Fibroblast of skin of right biceps (primary cell): ENCODE measurements around the gene SPNS2.

Experiments used
- DNase-seq: peaks from one replicate; pipeline ENCODE4 v3.0.0-alpha.2; 2013

SPNS2 gene, protein sequence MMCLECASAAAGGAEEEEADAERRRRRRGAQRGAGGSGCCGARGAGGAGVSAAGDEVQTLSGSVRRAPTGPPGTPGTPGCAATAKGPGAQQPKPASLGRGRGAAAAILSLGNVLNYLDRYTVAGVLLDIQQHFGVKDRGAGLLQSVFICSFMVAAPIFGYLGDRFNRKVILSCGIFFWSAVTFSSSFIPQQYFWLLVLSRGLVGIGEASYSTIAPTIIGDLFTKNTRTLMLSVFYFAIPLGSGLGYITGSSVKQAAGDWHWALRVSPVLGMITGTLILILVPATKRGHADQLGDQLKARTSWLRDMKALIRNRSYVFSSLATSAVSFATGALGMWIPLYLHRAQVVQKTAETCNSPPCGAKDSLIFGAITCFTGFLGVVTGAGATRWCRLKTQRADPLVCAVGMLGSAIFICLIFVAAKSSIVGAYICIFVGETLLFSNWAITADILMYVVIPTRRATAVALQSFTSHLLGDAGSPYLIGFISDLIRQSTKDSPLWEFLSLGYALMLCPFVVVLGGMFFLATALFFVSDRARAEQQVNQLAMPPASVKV

DNA sequence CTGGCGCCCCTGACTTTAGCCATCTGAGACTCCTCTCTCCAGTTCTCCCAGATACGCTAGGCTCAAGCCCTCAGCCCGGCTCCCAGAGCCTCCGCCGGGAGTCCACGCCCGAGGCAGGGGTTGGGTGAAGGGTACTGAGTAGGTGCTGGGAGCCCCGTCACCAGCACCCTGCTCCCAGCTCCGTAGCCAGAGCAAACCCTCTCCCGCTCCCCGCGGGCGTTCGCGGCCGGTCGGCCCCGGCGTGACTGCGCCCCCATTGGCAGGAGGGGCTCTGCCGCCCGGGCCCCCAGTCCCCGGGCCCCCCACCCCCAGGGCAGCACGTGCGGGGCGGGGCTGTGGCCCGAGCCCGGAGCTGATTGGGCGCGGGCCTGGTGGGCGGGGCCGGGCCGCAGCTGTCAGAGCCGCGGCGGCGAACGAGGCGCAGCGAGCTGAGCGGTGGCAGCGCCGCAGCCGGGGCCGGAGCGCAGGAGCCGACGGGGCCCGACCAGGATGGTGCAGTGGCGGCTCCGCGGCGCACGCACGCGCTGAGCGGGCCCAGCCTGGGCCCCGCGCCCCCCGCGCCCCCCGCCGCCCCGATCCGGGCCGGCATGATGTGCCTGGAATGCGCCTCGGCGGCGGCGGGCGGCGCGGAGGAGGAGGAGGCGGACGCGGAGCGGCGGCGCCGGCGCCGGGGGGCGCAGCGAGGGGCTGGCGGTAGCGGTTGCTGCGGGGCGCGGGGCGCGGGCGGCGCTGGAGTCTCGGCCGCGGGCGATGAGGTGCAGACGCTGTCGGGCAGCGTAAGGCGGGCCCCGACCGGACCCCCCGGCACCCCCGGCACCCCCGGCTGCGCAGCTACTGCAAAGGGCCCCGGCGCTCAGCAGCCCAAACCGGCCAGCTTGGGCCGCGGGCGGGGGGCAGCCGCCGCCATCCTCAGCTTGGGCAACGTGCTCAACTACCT is at the start of gene SPNS2:
SPNS2 (plus strand) TSS at position 421 of the 937 bp plus-strand sequence; CDS start at position 588, 167 bp downstream.
- peak; percentile 44 for DNase-seq

DNA sequence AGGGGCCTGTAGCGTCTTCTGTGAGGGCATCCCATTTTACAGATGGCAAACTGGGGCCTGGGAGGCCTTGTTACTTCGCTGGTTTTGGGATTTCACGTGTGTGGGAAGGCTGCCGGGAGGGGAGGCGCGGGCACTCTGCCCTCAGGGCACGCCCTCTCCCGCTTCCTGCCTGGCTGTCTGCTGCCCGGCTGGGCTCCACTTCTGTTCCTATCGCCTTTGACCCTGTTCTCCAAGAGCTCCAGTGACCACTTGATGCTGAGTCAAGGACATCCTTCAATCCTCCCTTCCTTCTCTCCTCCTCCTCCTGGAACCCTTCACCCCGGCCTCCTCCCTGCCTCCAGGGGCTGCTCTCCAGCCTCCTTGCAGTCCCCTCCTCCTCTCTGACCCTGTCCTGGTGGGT is 48.9 kb upstream of the SPNS2 start:
- no peak for DNase-seq

DNA sequence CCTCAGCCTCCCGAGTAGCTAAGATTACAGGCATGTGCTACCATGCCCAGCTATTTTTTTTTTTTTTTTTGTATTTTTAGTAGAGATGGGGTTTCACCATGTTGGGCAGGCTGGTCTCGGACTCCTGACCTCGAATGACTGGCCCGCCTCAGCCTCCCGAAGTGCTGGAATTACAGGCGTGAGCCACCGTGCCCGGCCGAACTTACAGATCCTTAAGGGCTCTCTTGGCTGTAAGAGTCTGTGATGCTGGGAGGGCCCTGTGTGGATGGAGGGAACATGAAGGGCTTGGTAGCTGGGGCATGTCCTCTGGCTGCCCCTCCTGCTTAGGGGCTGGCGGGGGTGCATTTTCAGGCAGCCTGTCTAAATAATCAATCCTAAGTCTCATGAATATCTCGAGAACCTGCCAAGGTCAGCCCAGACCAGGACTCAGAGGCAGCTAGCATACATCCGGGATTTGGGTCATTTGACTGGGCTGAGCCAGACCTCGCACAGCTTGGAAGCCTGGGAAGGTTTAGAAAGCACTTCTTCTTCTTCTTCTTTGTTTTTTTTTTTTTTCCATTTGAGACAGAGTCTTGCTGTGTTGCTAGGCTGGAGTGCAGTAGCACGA is 47.9 kb upstream of the SPNS2 start:
- DNase-seq: no peak

DNA sequence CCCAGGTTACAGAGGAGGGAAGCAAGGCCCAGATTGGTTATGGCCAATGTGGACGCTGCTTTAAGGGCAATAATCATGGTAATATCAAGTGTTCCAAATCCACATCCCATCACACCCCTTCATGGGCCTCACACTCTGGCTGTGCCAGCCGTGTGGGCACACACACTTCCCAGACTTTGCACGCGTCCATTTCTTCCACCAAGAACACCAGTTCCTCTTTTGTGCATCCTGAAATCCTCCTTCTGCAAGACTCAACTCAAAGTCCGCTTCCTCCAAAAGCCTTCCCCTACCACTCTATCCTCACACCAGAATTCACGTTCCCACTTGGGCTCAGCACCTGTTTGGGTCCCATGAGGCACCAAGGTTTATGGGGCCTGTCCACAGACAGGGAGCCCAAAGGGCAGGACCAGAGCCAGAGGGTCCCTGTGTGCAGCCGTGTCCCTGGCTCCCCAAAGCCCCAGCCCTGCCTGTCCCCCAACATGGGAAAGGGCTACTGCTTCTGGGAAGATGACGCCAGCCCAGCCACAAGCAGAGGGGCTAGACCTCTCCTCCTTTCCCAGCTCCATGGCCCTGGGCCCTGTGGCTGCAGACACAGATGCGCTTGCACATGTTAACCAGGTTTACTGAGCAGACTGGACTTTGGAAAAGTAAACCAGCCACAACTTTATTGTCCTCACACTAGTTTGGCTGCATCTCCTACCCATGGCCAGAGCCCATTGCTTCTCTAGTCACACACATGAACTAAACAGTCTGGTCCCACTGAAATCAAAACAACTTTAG is 44.7 kb upstream of the SPNS2 start:
- no peak for DNase-seq

DNA sequence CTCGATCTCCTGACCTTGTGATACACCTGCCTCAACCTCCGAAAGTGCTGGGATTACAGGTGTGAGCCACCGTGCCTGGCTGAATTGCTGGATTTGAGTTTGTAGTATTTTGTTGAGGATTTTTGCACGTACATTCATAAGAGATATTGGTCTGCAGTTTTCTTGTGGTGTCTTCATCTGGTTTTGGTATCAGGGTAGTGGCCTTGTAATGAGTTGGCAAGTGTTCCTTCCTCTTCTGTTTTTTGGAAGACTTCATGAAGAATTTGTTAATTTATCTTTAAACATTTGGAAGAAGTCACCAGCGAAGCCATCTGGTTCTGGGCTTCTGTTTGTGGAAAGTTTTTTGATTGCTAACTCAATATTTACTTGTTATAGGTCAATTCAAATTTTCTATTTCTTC is 38.0 kb upstream of the SPNS2 start:
- no peak for DNase-seq

DNA sequence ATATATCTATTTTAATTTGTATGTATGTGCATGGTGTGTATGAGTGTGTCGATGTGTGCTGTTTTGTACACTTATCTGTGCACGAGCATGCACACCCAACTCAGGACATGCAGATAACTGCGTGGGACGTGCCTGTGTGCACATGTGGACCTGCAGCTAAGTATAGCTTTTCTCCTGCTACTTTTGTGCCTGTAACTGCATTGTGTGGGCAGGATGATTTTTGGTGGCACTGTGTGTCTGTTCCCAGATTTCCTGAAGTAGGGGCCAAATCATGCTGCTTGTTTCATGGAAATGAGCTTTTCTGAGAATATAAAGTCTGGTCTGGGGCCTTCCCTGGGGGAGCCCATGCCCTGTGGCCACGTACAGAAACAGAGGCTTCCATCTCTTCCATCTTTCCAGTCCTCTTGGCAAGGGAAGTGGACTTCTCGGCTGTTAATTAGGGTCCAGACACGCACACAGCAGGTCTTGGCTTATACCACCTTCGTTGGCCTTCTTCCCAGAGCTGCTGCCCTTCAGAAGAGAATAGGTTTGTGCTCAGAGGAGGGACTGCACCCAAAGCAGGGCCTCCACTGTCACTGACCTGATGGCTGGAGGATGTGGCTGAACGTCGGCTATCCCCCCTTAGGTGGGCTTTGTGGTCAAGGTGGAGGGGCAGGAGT is 34.7 kb upstream of the SPNS2 start:
- no peak for DNase-seq

DNA sequence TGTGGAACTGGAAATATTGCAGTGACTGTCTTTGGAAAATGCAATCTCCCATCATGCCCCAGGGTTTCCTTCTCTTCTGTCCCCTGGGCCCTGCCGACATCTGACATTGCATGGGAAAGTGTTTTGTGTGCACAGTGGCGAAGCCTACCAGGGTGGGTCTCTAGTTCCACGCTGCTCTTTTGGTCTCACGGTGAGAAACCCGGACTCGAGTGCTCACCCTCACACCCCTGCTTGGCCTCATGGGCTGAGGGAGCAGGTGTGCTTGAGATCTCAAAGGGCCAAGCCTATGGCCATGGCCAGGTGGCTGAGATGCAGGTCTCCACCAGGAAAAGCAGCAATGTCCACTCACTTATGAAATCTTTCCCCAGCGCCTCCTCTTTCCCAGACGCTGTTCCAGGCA is 32.9 kb upstream of the SPNS2 start:
- no peak for DNase-seq

DNA sequence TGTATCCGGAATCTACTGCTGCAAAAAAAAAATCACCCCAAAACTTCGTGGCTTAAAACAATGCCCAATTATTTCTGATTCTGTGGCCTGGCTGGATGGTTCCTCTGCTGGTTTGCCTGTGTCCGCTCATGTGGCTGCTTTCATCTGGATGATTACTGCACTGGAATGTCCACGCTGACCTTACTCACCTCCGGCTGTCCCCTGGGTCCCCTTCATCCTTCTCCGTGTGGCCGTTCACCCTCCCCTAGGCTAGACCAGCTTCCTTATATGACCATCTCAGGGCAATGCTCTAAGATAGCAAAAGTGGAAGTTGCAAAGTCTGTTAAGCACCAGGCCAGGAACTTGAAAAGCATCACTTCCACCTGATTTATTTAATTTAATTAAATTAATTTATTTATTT is 31.4 kb upstream of the SPNS2 start:
- no peak for DNase-seq

DNA sequence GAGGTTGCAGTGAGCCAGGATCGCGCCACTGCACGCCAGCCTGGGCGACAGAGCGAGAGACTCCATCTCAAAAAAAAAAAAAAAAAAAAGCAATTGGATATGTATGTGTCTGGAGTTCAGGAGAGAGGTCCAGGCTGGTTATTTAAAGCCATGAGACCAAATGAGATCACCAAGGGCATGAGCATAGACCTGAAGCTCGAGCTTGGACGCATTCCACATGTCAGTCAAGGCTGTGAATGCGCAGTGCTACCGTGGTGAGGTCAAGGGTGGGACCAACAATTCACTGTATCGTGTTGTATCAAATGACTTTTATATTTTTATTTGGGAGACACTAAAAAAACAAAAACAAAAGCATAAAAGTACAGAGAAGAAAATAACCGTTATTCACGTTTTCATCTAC is 29.1 kb upstream of the SPNS2 start:
- DNase-seq: no peak

DNA sequence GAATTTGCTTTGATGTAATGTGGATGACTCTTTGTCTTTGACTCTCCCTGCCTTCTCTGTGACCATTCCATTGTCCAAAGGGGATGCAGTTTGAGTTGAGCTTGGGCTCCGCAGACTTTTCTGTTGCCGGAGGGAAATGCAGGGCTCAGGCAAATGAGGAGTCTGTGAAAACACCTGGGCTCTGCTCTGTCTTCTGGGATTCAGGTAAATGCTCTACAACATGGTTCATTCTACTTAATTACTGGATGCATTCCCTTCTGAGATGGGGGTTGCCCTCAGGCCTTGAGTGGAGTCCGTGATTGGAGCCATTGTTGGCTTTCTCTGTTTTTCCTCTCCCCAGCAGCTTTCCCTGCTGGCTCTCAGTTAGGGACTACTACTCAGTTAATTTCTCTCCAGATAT is 26.4 kb upstream of the SPNS2 start:
- no peak for DNase-seq

DNA sequence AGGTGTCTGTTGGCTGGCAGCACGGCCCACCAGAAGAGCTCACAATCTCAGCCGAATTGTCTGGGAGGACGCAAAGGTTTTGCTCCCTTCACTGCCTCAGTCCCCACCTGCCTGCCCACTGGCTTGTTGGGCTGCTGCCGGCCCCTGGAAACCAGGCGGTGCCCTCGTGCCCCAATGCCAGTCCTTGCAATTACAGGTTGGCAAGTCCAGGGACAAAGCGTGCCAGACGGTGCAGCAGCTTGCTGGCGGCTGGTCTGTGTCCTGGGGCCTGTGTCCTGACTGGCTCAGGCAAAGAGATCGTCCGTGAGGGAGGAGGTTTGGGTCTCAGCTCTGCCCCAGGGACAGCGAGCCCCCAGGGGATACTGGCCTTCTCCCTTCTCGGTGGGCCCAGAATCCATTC is 24.6 kb upstream of the SPNS2 start:
- DNase-seq: no peak

DNA sequence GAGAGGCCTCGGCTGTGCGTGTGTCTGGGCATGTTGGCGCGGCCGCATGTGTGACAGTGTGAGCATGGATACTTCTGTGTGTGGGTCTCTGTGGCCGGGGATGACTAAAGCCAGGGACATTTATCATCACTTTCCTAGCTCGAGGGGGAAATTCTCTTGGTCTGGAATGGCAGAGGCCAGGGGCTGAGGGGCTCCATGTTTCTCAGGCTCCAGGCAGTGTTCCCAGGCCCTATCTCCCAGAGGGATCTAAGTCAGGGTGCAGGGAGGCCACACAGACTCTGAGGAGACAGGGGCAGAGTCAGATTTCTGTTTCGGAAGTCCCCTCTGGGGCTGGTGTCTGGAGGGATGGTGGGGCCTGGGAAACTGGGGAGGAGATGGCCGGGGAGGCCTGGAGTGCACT is 23.7 kb upstream of the SPNS2 start:
- no peak for DNase-seq

DNA sequence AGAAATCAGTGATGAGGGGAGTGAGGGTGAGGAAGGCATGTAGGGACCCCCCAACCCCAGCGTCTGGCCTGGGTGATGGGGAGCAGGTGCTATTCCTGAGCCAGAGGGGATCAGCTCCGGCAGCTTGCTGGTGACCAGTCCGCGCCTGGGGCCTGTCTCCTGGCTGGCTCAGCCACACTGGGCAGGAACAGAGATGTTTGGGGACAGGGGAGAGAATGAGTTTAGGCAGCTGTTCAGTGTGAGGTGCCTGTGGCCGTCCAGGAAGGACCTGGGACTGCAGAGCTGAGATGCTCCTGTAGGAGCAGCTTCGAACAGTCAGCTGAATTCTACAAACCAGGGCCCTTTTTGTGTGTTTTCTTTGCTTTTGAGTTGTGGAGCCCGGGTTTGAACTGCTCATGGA is 23.2 kb upstream of the SPNS2 start:
- no peak for DNase-seq

DNA sequence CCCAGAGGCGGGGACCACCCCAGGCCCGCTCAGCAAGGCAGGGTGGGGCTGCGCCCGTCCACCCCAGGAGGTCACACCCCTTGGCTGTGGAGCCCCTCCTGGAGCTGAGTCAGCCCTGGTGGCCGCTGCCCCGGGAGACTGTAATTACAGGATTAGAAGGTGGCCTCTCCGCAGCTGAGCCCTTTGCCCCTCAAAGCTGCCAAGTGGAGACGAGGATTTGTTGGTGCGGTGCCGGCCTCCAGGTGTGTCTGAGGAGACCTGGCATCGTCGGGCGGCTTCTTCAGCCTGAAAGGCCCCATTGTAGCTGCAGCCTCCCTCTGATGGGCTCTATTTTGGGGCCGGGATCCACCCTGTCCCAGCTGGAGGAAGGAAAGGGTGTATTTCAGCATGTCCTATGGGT is 22.7 kb upstream of the SPNS2 start:
- DNase-seq: no peak

DNA sequence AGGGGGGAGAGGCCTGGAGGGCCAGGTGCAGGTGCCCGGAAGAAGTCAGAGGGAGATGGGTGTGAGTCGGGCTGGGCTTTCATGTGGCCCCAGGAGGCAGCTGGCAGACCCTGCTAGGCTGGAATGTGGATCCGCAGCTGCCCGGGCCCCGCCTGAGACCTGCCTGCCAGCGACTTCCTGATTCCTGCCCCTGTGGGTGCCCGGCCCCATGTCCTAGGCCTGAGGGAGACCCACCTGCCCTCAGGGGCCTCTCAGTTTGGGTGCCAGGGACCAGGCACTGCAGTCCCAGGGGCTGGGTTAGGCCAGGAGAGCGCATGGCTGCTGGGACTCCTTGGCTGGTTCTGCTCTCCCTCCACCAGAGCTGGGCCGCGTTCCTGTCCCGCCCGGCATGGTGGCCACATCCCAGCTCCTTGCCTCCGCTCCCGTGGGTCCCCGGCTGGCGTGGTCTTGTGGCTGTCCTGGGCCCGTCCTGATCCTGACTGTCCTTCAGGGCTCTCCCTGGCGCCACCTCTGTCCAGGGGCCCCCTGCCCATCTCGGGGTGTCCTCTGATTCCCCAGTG is 22.1 kb upstream of the SPNS2 start:
- no peak for DNase-seq

DNA sequence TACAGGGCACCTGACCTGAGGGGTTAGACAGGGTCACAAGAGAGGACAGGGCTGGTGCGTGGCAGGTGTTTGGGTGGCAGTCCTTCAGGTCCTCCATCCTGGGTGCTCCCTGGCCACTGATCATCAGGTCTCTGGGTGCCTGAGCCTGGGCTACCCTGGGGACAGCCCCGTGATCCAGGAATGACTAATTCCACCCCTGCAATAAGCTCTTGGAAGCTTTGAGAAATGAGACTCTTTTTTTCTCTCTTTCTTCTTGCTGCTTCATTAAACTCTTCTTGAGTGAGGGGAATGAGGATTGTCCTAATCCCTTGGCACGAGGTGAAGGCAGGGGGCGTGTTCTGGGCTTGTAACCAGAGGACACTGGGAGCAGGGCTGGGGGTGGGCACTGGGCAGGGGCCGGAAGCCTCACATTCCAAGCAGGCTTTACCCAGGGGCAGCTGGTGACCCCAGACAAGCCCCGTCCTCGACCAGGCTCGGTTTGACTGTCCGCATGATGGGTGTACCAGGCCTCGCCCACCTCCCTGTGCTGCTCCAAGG is 21.4 kb upstream of the SPNS2 start:
- DNase-seq: no peak

DNA sequence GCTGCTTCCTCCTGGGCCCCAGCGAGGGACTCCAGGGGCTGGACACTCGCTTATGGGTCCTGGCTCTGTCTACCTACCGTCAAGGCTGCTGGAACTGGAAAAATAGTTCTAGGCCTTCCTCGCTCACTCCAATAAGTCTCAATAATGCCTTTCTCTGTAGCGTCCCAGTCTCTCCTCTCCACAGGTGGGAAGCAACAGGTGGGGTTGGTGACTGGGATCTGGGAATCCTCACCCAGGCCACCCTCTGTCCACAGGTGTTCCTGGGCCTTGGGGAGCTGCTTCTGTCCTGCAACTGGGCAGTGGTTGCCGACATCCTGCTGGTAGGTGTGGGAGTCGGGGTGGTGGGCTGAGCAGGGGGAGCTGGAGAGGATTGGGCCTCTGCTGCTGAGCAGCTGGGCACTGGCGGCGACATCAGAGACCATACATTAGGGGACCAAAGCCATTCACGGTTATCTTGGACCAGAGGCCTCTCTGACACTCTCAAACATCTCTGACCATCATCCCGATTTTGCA is 20.3 kb upstream of the SPNS2 start:
- no peak for DNase-seq

DNA sequence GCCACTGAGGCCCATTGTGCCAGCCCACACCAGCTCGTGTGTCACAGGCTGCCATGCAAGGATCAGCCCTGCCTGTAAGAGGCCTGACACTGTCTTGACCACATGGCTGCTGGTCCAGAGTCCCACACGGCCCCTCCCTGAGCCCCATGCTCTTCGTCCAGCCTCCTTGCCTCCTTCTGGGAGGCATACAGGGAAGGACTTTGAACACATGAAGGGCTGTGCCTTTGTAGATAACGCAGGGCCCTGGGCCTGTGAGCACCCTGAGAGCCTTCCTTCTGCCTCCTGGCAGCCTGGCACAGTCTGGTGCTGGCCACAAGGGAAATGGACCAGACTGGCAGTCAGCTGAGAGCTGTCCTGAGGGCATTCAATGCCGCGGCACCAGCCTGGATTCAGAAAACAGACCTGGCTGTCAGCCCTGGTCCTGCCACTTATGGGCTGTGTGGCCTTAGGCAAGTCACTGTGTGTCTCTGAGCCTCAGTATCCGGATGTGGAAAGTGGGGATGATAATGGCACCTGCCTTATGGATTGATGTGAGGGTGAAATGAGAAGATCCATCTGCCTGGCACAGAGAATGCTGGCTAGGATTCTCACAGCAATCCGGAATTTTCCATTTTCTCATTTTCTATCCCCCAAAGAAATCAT is 19.2 kb upstream of the SPNS2 start:
- no peak for DNase-seq

DNA sequence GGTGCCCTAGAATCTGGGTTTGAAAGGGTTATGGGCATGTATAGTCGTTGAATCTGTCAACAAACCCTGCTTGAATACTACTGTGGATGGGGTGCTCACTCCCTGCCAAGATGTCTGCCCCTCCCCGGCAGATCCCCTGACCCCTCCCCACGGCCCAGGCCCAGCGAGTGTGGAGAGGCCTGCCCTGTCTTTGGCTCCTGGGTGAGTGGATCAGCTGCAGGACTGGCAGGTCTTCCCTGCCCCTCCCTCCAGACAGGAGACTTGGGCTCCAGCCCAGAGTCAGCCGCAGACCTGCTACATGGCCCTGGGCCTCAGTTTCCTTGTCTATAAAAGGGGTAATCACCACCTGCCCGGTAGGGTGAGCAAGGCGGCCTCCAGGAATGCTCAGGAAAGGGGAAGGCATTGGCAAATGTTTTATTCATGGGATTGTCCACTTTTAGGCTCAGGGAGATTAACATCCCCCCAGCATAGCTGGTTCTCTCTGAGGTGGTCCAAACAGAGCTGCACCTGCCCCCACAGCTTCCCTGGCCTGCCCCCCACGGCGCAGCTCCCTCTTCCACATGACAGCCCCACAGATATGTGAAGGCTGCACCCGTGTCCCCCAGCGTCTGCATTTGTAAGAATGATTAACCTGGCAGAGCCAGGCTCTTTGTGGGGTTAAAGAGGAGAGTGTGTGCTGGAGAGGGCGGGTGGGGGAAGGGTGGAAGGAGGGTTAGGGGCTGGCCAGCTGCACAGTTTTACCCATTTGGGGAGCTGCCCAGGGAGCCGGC is 18.5 kb upstream of the SPNS2 start:
- no peak for DNase-seq
